Urinary bladder (tissue), 4 donors: Measurements from ENCODE around the gene TCF23. TPM values are rescaled to one million over a fixed set of nuclear protein-coding genes. Genes with fewer than 3 reads are reported as not detected.

Experiments used
- DNase-seq: peaks from one replicate; pipeline ENCODE4 v3.0.0-alpha.2; 2015; ENCODE audit errors: extremely low spot score
- H3K27ac ChIP-seq: one replicate; pipeline ENCODE4 v1.5.1; 2013; ENCODE audit warnings: low read depth, mild to moderate bottlenecking, moderate library complexity
- H3K36me3 ChIP-seq: one replicate; pipeline ENCODE4 v1.6.1; 2013; ENCODE audit warnings: mild to moderate bottlenecking, moderate library complexity; ENCODE audit not compliant: insufficient read depth
- H3K4me1 ChIP-seq: one replicate; pipeline ENCODE4 v1.6.1; 2013; ENCODE audit warnings: mild to moderate bottlenecking, moderate library complexity; ENCODE audit not compliant: insufficient read depth
- H3K4me3 ChIP-seq: one replicate; pipeline ENCODE4 v1.5.1; 2013; ENCODE audit warnings: low read depth, low read length
- WGBS: extraction: QIAGEN DNeasy Blood & Tissue Kit; methylation state at CpG from one replicate; pipeline ENCODE4 v1.1.7; 2013; 5-methylcytosine and 5-hydroxymethylcytosine counted together
- polyA plus RNA-seq: library from polyadenylated mRNA; stranded (reverse); fragments of 200-250 nt; gene quantifications from one replicate; pipeline ENCODE4 v1.2.3, GENCODE V29; 2013
- total RNA-seq: library from RNA; depleted of rRNA; stranded (reverse); fragments of >200 nt; gene quantifications from one replicate; pipeline ENCODE4 v1.2.3, GENCODE V29; 2014
- donor health status: healthy with polysubstance abuse.
- donor health status: healthy.

The TCF23 gene
- total and polyA plus RNA-seq, 2 donors, result 0.08 to 0.85 TPM

DNA sequence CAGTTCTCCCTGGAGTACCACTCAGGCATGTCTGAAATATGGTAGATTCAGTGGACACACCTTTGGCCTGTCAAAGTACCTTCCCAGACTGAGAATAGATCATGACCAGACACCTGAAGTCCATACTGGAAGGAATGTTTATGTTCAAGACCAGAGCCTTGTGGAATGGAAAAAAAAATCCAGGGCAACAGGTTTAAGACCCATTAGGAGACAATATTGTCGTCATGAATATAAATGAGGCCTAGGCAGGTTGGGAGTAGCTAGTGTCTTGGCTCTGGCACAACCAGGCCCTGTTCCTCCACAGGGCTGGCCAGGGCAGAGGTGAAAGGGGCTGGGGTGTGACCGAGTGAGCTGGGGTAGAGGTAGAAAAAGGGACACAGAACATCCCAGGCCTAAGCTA lies 49.8 kb downstream of the TCF23 start:
- H3K36me3 ChIP-seq, result no peaks in the 10 kb centered on the region
- no peak for DNase-seq
- no peak overlapping the region for H3K27ac ChIP-seq
- no peak overlapping the region for H3K4me3 ChIP-seq
- WGBS, result 74% methylated on average over 2 of the region's 2 CpGs
- H3K4me1 ChIP-seq, result no peaks in the 10 kb centered on the region

DNA sequence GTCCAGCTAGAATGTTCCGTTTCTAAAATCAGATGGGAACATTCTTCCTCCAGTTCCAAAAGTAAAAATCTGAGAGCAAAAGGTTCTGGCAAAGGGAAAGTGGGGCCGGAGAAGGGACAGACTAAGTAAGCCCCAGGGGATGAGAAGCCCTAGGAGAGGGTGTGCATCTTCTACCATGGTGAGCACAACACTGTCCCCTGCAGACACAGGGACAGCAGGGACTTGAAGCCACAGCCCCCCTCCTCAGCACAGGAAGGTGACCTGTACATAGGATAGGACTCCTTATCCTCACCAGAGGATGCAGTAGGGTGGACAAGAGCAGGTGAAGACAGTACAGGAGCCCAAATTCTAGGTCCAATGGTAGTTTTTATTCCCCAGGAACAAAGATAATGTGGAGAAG lies 50.4 kb downstream of the TCF23 start:
- H3K36me3 ChIP-seq, result no peaks in the 10 kb centered on the region
- WGBS, result 76% methylated on average over 2 of the region's 2 CpGs
- H3K4me3 ChIP-seq, result no peak overlapping the region
- H3K27ac ChIP-seq, result no peak overlapping the region
- DNase-seq, result no peak
- no peaks in the 10 kb centered on the region for H3K4me1 ChIP-seq

DNA sequence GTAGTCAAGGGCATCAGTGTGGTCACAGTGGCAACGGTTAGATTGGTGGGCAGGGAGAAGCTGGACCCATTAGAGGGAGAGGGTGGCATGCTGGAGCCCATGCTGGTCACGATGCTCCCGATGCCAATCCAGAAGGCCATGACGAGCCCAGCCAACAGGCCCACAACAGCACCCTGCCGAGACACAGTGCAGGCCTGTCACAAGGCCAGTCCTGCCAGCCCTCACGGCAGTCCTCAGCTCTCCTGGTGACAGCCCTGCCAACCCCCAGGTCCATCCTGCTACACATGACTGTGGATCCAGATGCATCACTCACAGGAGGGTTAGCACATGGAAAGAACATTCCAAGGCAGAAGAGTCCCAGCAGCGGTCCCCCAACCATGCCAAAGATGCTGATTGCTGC lies 52.9 kb downstream of the TCF23 start:
- Histone ChIP-seq H3K27ac (no peak overlapping the region), H3K4me3 (no peak overlapping the region), H3K4me1 (no peaks in the 10 kb centered on the region), H3K36me3 (peaks cover 2% of the 10 kb centered on the region)
- no peak for DNase-seq
- 94% methylated on average over 7 of the region's 7 CpGs for WGBS

DNA sequence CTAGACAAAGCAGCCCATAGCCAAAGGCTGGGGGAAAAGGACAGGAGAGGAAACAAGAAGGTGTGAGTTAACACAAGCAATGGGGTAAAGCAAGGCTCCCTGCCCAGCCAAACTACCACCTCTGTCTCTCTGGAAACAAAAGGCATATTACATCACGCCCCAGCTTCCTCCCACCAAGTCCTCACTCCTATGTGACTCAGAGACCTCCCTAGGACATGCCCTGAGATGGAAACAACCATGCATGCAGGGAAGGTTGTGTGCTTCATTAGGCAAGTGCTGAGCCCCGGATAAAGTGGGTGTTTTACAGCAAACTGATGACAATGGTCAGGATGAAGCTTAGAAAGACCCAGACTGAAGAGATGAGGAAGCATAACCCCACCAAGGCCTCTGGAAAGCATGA lies 54.0 kb downstream of the TCF23 start:
- no peaks in the 10 kb centered on the region for H3K4me1 ChIP-seq

DNA sequence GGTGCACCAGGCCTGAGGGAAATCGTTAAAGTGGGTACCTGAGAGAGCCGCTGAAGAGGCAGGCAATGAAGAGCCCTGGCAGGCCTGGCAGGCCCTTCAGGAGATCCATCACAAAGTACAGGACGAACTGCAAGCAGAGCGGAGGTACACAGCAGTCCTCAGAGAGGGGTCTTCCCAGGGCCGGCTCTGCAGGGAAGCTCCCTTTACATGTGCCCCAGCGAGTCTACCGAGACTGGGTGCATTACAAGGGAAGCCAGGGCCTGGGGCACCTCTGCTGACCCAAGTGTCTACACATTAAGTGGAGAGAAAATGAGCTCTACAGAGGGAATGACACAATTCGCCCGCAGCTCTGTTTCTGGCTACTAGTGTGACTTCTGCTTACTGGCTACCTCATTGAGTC lies 54.9 kb downstream of the TCF23 start:
- no peak for DNase-seq
- peaks cover 2% of the 10 kb centered on the region for H3K36me3 ChIP-seq
- H3K4me3 ChIP-seq, result no peak overlapping the region
- no peak overlapping the region for H3K27ac ChIP-seq
- WGBS, result 94% methylated on average over 9 of the region's 9 CpGs
- H3K4me1 ChIP-seq, result no peaks in the 10 kb centered on the region

More for the DNA sequence above, 54.0 kb downstream of the TCF23 start:
- Histone ChIP-seq H3K36me3 (peaks cover 2% of the 10 kb centered on the region), H3K27ac (no peak overlapping the region), H3K4me3 (no peak overlapping the region)
- DNase-seq, result no peak
- WGBS, result 89% methylated on average over 2 of the region's 2 CpGs

DNA sequence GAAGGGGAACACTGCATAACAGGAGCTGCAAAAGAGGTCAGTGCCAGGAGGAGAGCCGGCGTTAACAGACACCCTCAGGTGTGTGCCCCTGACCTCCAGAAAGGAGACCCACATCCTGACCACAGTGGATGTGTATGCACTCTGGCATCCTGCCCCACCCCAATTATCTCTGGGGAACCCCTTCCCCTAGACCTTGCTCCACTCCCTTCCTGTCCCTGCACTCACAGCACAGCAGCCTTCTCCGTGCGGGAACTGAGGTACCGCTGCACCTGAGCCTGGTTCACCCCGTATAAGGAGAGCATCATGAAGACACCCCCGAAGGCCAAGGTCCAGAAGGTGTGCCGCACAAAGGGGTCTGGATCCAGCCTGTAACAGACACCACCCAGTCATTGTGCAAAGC lies 55.8 kb downstream of the TCF23 start:
- 95% methylated on average over 8 of the region's 8 CpGs for WGBS
- no peak for DNase-seq
- Histone ChIP-seq H3K36me3 (peaks cover 2% of the 10 kb centered on the region), H3K4me1 (no peaks in the 10 kb centered on the region), H3K4me3 (no peak overlapping the region), H3K27ac (no peak overlapping the region)

DNA sequence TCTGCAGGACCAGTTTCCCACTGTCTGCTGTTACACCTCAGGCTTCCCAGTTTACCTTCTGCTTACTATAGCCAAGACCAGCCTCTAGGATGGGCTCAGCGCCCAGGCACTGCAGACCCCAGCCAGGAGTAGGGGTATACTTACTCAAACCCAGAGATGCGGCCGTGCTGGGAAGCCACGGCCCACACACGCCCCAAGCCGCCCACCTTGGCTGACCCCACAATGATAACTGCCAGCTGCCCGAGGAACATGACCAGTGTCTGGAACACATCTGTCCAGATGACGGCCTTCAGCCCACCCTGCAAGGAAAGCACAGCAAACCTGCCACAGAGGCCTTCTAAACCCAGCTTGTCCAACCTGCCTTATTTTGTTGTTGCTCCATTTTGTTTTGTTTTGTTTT lies 56.4 kb downstream of the TCF23 start:
- no peaks in the 10 kb centered on the region for H3K4me1 ChIP-seq
- H3K36me3 ChIP-seq, result peaks cover 2% of the 10 kb centered on the region
- WGBS, result 73% methylated on average over 8 of the region's 8 CpGs
- no peak overlapping the region for H3K4me3 ChIP-seq
- H3K27ac ChIP-seq, result no peak overlapping the region
- DNase-seq, result no peak

DNA sequence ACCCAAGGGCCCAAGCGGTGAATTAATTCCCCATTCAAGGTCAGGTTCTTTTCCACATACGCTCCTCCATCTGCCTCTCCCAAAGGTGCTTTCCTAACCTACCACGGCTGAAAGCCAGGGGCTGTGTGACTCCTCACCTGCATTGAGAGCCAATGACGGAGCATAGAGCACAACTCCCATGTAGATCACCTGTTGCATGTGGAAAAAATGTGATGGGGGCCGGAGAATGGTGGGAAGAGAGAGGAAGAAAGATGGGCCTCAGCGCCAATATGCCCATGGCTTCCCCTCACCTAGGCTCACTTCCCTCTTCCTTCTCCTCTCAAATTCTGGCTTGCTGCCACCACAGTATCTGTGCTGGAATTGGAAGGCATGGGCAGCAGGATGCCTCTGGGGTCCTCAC lies 57.5 kb downstream of the TCF23 start:
- Histone ChIP-seq H3K4me3 (no peak overlapping the region), H3K36me3 (peaks cover 2% of the 10 kb centered on the region), H3K27ac (no peak overlapping the region), H3K4me1 (no peaks in the 10 kb centered on the region)
- WGBS, result 96% methylated on average over 6 of the region's 6 CpGs
- no peak for DNase-seq

Other genes with a start within 250 kb of the TCF23 start
- gene MAPRE3, start 178.4 kb upstream of the TCF23 start, total RNA-seq, result 3.2 TPM
- 24.4 TPM for gene MAPRE3, start 178.4 kb upstream of the TCF23 start, polyA plus RNA-seq
- 54.4 TPM for gene TMEM214, start 116.0 kb upstream of the TCF23 start, total RNA-seq
- gene TMEM214, start 116.0 kb upstream of the TCF23 start, polyA plus RNA-seq, result 49.8 TPM
- gene AGBL5, start 97.3 kb upstream of the TCF23 start, total RNA-seq, result 12.0 TPM
- gene AGBL5, start 97.3 kb upstream of the TCF23 start, polyA plus RNA-seq, result 31.0 TPM
- gene OST4, start 77.3 kb upstream of the TCF23 start, total RNA-seq, result 273 TPM
- gene OST4, start 77.3 kb upstream of the TCF23 start, polyA plus RNA-seq, result 386 TPM
- 122 TPM for gene EMILIN1, start 70.4 kb upstream of the TCF23 start, total RNA-seq
- gene EMILIN1, start 70.4 kb upstream of the TCF23 start, polyA plus RNA-seq, result 347 TPM
- 1.7 TPM for gene KHK, start 62.2 kb upstream of the TCF23 start, total RNA-seq
- gene KHK, start 62.2 kb upstream of the TCF23 start, polyA plus RNA-seq, result 6.8 TPM
- 4.1 TPM for gene CGREF1, start 29.9 kb upstream of the TCF23 start, total RNA-seq
- 1.0 TPM for gene CGREF1, start 29.9 kb upstream of the TCF23 start, polyA plus RNA-seq
- not detected for gene ABHD1, start 25.2 kb upstream of the TCF23 start, total RNA-seq
- 0.35 TPM for gene ABHD1, start 25.2 kb upstream of the TCF23 start, polyA plus RNA-seq
- gene PREB, start 14.4 kb upstream of the TCF23 start, total RNA-seq, result 20.5 TPM
- gene PREB, start 14.4 kb upstream of the TCF23 start, polyA plus RNA-seq, result 49.1 TPM
- gene PRR30, start 9.6 kb upstream of the TCF23 start, total RNA-seq, result not detected
- not detected for gene PRR30, start 9.6 kb upstream of the TCF23 start, polyA plus RNA-seq
- gene ATRAID, start 63.0 kb downstream of the TCF23 start, total RNA-seq, result 134 TPM
- gene ATRAID, start 63.0 kb downstream of the TCF23 start, polyA plus RNA-seq, result 174 TPM
- gene SLC5A6, start 63.3 kb downstream of the TCF23 start, total RNA-seq, result 8.2 TPM
- gene SLC5A6, start 63.3 kb downstream of the TCF23 start, polyA plus RNA-seq, result 17.7 TPM
- 27.3 TPM for gene CAD, start 68.4 kb downstream of the TCF23 start, total RNA-seq
- gene CAD, start 68.4 kb downstream of the TCF23 start, polyA plus RNA-seq, result 23.4 TPM
- gene SLC30A3, start 114.0 kb downstream of the TCF23 start, total RNA-seq, result 0.53 TPM
- gene SLC30A3, start 114.0 kb downstream of the TCF23 start, polyA plus RNA-seq, result 0.04 TPM
- gene DNAJC5G, start 126.4 kb downstream of the TCF23 start, total RNA-seq, result 0.42 TPM
- not detected for gene DNAJC5G, start 126.4 kb downstream of the TCF23 start, polyA plus RNA-seq
- 2.6 TPM for gene TRIM54, start 133.4 kb downstream of the TCF23 start, total RNA-seq
- 0.04 TPM for gene TRIM54, start 133.4 kb downstream of the TCF23 start, polyA plus RNA-seq
- 1.1 TPM for gene UCN, start 159.4 kb downstream of the TCF23 start, total RNA-seq
- gene UCN, start 159.4 kb downstream of the TCF23 start, polyA plus RNA-seq, result 1.5 TPM
- 46.2 TPM for gene MPV17, start 174.1 kb downstream of the TCF23 start, total RNA-seq
- 89.2 TPM for gene MPV17, start 174.1 kb downstream of the TCF23 start, polyA plus RNA-seq
- 37.7 TPM for gene GTF3C2, start 207.8 kb downstream of the TCF23 start, total RNA-seq
- 29.9 TPM for gene GTF3C2, start 207.8 kb downstream of the TCF23 start, polyA plus RNA-seq
- 11.2 TPM for gene EIF2B4, start 221.3 kb downstream of the TCF23 start, total RNA-seq
- gene EIF2B4, start 221.3 kb downstream of the TCF23 start, polyA plus RNA-seq, result 48.8 TPM
- 69.8 TPM for gene SNX17, start 221.6 kb downstream of the TCF23 start, total RNA-seq
- gene SNX17, start 221.6 kb downstream of the TCF23 start, polyA plus RNA-seq, result 105 TPM
- 6.1 TPM for gene ZNF513, start 231.7 kb downstream of the TCF23 start, total RNA-seq
- gene ZNF513, start 231.7 kb downstream of the TCF23 start, polyA plus RNA-seq, result 19.9 TPM